GM21526 (cell line): ENCODE measurements around the gene LEFTY1.

Source experiments
- ATAC-seq: cut with Tn5 transposase; IDR thresholded peaks from one replicate; pipeline ENCODE4 v1.9.1; 2021; ENCODE audit warnings: moderate library complexity; ENCODE audit not compliant: unreplicated experiment, low FRiP score

The LEFTY1 gene

DNA sequence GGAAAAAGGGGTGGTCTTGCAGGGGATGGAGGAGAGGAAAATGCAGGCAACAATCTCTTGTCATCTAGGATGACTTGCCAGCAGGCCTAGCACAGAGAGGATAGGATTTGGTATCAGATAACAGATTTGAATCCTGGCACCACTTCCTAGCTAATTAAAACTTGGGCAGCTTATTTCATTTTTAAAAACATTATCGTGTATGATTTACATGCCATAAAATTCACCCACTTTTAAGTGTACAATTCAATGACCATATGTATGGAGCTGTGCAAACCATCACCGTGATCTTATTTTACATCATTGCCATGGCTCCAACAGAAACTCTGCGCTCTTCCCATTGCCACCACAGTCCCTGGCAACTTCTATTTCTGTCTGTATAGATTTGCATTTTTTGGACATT, 28.2 kb upstream of the LEFTY1 start:
- ATAC-seq = no peak

DNA sequence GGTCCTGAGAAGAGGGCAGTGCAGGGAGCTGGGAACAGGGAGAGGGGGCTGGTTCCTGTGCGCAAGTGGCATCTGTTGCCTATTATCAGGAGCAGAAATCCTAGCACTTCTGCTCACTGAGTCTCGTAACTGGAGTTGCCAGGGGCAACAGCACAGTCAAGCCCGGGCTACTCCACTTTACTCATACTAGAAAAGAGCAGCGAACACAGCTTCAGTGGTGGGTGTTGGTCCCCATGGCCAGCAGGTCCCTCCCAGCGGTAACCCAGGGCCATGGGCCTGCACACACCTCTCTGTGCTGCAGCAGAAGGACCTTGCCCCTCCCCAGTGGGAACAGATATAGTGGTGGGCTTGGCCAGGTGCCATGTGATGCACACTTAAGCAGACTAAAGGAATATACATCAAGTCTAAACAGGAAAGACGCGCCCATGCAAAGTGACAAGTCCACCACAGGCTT, 26.6 kb upstream of the LEFTY1 start:
- ATAC-seq = no peak

DNA sequence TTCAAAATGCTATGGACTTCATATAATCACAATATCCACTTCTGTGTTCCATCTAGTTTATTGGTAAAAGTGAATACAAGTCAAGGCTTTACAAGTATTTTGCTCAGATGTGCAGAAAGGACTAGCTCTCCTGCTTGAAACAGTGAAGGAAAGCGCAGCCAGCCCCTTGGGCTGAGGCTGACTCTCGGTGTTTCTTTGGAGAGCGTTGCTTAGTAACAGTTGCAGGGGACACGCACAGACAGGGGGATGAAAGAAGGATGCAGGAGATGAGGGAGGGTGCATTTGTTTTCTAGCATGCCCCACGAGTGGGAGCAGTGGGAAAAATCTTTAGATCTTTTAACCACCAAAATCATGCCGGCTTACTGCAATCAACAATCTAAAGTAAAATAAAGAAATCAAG, 26.0 kb upstream of the LEFTY1 start:
- no peak for ATAC-seq

DNA sequence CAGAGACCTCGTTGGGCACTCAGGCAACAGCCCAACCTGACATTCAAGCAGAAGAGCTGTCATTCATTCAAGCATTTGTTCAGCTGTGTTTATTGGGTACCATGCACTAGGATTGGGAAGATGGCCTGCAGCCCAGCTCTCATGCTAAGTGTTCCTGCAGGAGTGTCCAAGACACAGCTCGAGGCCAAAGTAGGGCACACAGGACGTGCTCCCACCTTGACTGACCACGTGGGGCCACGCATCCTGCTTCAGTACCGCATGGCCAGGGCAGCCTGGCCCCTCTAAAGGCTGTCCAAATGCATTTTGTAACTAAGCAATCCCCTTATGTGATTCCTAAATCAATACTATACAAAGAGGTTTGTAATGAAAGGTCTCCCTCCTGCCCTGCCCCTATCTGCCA, 25.4 kb upstream of the LEFTY1 start:
- no peak for ATAC-seq

DNA sequence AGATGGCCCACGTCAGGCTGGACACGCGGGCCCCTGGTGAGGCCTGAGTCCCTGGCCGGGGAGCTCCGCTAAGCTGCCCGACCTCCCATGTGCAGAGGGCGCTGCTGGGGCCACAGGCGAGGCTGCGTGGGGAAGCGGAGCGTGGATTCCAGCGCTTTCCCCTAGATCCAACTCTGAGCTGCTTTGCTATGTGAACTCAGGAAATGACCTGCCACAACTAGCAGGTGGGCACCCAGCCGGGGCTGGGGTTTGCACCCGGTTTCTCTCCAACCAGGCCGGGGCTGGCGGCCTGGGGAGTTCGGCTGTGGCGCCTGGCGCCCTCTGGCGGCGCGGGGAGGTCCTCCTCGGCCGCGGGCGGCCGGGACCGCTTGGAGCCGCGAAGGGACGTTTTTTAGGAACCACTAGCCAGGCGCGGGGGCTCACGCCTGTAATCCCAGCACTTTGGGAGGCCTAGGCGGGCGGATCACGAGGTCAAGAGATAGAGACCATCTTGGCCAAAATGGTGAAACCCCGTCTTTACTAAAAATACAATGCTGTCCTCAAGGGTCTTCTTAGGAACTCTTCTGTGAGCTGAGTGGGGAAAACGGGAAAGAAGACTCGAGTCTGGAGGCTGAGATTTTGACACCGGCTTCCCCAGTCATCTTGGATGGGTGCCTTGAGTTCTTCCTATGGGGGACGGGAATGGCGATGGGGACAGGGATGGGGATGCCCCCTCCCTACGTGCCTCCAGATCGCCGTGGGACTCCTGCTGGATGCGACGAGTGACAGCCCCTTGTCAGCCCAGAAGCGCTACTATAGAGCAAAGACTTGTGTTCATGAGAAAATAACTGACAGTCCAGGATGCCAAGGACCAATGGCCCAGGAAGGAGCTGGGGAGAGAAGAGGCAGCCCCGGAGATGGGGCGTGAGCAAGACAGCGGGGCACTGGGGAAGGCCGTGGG, 22.5 kb upstream of the LEFTY1 start:
- ATAC-seq = peak; percentile 56

DNA sequence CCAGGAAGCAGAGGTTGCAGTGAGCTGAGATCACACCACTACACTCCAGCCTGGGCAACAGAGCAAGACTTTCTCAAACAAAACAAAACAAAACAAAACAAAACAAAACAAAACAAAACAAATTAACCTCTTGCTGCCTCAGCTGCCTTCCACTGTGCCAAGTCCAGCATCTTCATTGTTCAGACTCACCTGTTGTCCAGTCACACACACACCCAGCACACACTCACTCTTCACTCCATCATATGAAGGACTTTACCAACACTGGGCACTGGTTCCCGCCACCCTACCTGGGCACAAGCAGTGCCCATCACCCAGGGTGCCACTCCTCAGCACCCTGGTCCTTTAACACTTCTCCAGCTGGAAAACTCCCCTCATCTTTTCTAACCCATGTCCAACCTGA, 20.5 kb upstream of the LEFTY1 start:
- no peak for ATAC-seq

DNA sequence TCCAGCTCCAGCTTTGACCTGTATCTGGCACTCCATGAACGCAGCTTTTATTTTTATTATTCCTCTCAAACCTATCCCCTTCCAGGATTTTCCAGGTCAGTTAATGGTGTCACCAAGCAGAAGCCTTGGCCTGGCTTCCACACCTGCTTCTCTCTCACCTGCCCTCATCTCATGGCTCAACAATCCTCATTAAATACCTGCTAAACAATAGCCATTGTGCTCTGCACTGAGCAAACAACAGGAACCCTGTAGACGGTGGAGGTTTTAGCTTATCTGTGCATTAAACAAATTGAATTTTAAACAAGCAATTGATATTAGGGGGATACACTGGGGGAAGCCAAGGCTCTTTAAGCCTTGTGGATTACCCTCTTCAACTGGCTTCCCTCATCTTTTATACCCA, 19.8 kb upstream of the LEFTY1 start:
- no peak for ATAC-seq

DNA sequence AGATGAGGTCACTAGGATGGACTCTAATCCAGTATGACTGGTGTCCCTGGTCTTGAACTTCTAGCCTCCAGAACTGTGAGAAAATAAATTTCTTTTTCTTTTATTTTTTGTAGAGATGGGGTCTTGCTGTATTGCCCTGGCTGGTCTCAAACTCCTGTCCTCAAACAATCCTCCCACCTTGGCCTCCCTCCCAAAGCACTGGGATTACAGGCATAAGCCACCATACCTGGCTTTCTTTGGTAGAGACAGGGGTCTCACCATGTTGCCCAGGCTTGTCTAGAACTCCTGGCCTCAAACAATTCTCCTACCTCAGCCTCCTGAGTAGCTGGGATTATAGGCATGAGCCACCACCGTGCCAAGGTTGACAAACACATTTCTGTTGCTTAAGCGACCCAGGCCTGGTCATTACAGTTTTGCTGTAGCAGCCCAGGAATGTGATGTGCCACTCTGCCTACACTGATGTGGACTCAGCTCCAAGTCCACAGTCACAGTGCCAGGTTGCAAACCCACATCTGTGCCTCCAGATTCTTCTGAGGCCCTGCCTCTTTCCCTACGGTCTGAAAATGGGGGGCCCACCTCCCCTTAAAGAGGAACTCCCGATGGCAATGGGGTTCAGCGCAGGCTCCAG, 19.2 kb upstream of the LEFTY1 start:
- no peak for ATAC-seq

DNA sequence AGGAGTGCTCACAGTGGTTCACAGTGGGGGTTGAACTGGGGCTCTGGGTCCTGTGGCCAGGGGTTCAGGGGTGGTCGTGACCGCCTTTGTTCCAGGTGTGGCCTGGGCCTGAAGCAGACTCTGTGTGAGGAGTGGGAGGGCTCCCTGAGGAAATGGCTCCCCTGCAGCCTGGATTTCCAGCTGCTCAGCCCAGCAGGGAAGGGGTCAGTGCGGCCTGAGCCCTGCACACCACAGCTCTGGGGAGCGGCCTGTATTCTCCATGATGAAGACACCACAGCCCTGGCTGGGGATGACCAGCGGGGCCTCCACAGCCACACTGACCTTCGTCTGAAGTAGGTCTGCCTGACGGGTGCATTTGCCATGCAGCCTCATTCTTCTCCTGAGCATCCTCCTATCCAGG, 18.4 kb upstream of the LEFTY1 start:
- ATAC-seq = no peak

DNA sequence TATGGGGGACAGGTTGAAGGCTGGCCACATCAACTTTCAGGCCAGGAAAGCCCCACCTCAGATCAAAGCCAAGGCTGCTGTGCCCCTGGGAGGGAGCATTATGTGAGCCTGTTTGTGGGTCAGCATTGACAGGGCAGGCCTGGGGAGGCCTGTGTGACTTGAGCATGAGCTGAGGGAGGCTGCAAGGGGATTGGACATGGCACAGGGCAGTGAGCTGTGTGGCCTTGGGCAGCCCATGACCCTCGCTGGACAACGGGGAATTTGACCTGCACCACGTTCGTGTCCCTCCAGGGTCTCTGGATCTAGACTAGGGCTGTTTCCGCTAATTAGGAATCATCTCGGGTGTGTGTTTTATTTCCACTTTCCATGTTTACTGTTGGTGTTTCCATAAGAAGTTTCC, 17.5 kb upstream of the LEFTY1 start:
- ATAC-seq = no peak

DNA sequence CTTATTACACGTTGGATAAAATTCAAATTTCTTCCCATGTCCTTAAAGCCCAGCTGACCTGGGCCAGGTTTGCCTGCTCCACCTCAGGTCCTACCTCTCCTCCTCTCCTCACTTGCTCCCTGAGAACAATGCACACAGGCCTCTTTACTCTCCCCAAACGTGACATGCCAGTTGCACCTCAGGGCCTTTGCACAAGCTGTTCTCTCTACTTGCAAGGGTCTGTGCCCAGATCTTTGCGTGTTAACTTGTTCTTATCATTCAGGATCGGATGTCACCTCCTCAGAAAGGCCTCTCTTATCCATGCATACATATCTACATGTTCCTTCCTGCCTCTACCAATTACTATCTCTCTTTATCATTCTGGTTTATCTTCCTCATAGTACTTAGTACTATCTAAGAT, 14.7 kb upstream of the LEFTY1 start:
- no peak for ATAC-seq

DNA sequence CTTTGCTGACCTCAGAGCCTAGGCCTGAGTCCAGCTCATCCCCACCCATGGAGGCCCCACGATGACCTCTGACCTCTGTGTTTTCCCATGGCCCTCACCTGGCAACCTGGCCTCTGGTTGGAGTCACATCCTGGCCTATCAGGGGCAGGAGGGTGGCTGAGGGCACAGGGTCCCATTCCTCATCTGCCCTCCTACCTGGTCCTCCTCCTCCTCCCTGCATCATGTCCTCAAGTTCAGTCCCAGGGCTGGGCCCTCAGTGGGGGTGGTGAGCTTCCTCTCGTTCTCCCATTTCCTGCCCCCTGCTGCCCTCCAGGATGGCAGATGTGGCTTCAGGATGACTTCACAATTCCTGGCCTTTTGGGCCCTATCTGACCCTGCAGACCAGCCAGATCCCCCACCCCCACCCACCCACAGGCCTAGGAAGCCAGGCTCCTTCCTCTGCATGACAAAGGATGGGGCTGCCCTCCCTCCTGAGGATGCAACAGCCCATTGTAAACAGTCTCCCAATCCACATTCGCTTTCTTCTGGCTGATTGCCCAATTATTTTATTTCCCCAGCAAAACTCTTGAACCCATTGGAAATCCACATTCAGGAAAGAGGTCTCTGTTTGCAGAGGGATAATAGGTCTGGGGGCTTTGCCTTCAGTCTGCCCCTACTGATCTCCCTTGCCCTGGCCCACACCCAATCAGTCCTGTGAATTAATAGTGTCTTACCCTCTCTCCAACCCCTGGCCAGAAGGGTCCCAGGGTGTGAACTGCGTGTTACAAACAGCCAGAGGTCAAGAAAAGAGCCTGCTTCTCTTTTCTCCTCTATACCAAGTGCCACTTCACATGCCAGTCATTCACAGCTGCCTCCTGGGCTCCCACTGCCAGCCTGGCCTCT, 10.3 kb upstream of the LEFTY1 start:
- no peak for ATAC-seq

DNA sequence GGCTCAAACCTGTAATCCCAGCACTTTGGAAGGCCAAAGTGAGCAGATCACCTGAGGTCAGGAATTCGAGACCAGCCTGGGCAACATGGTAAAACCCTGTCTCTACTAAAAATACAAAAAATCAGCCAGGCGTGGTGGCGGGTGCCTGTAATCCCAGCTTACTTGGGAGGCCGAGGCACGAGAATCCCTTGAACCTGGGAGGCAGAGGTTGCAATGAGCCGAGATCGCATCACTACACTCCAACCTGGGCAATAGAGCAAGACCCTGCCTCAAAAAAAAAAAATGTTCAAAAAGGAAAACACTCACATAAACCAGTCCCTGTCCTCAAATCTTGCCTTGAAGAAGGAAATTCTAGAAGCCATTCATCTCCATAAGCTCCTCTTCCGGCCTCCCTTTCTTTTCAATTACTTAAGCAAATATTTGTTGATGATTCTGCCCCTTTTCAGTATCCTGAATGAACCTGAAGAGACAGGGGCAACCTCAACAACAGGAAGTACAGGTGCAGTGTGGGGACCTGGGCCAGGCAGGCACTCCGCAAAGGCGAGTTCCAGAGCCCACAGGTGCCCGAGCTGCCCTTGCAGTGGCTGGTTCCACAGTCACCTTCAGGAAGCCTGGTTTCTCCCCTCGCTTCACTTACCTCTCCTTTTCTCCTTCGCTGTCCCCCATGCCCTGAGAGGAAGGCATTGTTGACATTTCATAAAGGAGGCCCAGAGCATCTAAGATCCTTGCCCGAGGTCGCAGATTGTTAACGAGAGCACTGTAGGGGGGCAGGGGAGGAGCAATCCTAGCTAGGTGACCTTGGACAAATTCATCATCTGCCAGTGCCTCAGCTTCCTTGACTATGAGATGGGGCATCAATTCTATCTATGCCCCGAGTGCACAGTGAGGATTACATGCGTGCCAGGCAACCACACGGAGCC, 8.9 kb upstream of the LEFTY1 start:
- no peak for ATAC-seq

DNA sequence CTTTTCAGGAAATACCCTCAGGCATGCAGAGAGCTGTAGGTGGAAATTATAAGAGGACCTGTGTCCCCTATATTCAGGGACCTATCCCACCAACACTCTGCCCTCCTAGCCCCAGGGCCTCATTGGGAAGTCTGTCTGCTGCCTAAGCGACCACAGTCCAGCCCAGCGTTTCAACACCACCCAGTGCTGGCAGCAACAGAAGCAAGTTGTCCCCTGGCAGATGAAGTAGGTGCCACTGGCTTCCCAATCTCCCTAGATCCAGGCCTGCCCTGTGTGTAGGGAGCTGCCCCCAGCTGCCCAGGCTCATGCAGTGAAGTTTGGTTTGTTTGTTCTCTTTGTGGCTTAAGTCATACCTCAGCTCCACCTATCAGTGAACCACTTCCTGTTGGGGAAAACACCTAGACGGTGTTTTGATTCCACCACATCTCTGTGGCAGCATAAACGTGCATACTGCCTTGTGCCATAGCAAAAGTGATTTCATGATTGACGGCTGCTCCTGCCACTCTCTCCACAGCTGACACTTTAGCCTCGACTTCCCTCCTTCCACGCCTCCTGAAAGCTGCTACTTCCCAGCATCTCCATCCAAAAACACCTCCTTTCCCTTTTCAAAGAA, 8.1 kb upstream of the LEFTY1 start:
- peak; percentile 100 for ATAC-seq

DNA sequence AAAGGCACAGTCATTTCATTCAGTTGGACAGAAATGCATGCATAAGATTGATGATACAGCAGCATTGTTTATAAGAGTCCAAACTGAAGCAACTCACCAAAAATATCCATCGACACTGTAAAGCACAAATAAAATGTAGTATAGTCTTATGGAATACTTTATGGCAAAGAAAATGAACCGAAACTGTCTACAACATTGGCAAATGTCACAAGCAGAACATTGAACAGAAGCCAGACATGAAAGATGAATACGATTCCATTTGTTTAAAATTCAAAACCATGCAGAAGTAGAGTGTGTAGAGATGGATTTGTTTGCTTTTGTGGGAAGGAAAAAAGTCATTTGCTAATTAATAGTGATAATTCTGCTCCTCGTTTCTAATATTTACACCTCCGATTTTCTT, 7.5 kb upstream of the LEFTY1 start:
- ATAC-seq = no peak

DNA sequence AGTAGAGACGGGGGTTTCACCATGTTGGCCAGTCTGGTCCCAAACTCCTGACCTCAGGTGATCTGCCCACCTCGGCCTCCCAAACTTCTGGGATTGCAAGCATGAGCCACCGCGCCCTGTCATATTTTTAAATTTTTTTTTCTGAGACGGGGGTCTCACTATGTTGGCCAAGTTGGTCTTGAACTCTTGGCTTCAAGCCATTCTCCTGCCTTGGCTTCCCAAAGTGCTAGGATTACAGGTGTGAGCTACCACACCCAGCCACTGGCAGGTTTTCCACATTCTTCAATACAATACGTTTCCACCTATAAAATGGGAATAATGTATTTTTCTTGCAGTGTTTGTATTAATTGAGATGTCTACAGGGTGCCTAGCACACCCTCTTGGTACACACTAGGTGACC, 3.4 kb upstream of the LEFTY1 start:
- no peak for ATAC-seq

DNA sequence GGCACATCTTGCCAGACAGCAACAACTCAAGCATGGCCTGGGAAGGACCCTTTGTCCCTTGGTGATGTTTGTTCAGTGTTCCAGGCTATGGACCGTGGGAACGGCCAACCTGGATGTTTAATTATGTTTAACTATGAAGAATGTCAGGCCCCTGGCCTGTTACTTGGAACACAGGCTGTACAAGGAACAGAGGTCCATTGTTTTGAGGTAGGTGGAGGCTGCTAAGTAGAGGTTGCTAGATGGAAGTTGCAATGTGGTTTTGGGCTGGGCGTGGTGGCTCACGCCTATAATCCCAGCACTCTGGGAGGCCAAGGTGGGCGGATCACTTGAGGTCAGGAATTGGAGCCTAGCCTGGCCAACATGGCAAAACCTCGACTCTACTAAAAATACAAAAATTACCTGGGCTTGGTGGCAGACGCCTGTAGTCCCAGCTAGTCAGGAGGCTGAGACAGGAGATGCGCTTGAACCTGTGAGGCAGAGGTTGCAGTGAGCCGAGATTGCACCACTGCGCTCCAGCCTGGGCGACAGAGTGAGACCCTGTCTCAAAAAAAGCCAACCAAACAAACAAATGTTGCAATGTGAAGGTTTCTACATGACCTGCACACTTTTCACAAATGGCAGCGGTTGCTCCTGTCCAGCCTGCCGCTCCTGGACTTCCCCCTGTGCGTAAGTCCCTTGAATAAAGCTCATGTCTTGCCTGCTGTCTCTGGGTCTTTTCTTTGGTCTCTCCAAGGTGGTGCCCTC, 2.5 kb upstream of the LEFTY1 start:
- no peak for ATAC-seq

DNA sequence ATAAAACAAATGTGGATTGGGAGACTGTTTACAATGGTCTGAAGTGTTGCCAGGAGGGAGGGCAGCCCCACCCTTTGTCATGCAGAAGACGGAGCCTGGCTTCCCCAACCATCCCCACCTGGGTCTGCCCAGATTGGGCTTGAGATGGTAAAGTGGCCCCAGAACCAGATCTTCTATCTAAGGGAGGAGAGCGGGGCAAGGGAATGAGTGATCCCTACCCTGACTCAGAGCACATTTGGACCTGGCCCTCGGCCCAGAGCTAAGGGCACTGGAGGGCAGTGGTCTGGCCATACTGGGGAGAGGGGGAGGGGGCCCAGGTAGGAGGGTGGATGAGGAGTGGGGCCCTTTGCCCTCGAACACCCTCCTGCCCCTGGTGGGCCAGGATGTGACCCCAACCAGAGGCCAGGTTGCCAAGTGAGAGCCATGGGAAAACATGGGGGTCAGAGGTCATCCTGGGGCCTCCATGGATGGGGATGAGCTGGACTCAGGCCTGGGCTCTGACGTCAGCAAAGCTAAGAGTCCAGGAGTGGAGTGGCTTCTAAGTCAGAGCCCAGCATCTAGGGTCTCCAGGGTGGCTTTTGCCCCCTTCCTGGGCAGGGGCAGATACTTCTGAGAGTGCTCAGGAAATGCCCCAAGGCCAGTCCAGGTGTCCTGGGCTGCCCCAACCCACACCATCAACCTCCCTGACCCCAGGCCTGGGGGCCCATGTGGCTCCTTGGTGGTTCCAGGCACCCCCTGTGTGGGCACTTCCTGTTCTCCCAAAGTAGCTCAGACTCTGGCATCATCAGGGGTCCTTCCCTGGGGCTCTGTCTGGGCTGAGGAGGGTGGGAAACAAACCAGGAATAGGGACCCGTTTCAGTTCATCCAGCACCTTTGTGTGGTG, 1.6 kb upstream of the LEFTY1 start:
- ATAC-seq = no peak
